ENCODE results near the gene CCT8L2.
"Not testable (repeated sequence)": the region's sequence is repeated elsewhere in the genome, so short reads cannot be mapped to it uniquely, and the experiment has no call there.

Gene CCT8L2

GRCh38 chr22:16592231-16592630 lies 379 bp downstream of the CCT8L2 start:
- not testable (repeated sequence) for DNase-seq

- DNase-seq, result not testable (repeated sequence)
Observed at GRCh38 chr22:16591136-16591535, 1.5 kb downstream of the CCT8L2 start.

GRCh38 chr22:16586991-16587390 lies 5.6 kb downstream of the CCT8L2 start:
- DNase-seq, result no peak

GRCh38 chr22:16586170-16586569 lies 6.4 kb downstream of the CCT8L2 start:
- no peak for DNase-seq

GRCh38 chr22:16580872-16581271 lies 11.7 kb downstream of the CCT8L2 start:
- not testable (repeated sequence) for DNase-seq

GRCh38 chr22:16569240-16569834 lies 23.3 kb downstream of the CCT8L2 start:
- not testable (repeated sequence) for DNase-seq

GRCh38 chr22:16568425-16568758 lies 24.2 kb downstream of the CCT8L2 start:
- DNase-seq, result no peak

GRCh38 chr22:16567617-16568424 lies 24.8 kb downstream of the CCT8L2 start:
- not testable (repeated sequence) for DNase-seq

- not testable (repeated sequence) for DNase-seq
Observed at GRCh38 chr22:16566421-16567151, 26.0 kb downstream of the CCT8L2 start.

- not testable (repeated sequence) for DNase-seq
Observed at GRCh38 chr22:16565585-16566420, 26.8 kb downstream of the CCT8L2 start.

- not testable (repeated sequence) for DNase-seq
Observed at GRCh38 chr22:16564837-16565584, 27.6 kb downstream of the CCT8L2 start.

GRCh38 chr22:16563555-16564520 lies 28.8 kb downstream of the CCT8L2 start:
- no peak for DNase-seq

- no peak for DNase-seq
Observed at GRCh38 chr22:16562711-16563554, 29.7 kb downstream of the CCT8L2 start.

GRCh38 chr22:16561093-16561658 lies 31.4 kb downstream of the CCT8L2 start:
- not testable (repeated sequence) for DNase-seq

- not testable (repeated sequence) for DNase-seq
Observed at GRCh38 chr22:16560651-16561050, 32.0 kb downstream of the CCT8L2 start.

- not testable (repeated sequence) for DNase-seq
Observed at GRCh38 chr22:16559996-16560395, 32.6 kb downstream of the CCT8L2 start.

- DNase-seq, result no peak
Observed at GRCh38 chr22:16559056-16559955, 33.3 kb downstream of the CCT8L2 start.

- not testable (repeated sequence) for DNase-seq
Observed at GRCh38 chr22:16558376-16558945, 34.1 kb downstream of the CCT8L2 start.

Measured in fibroblast of upper back skin (primary cell).